Bronchial epithelial cell (primary cell): Measurements from ENCODE around the gene HOXD10. TPM values are rescaled to one million over a fixed set of nuclear protein-coding genes. Genes with fewer than 3 reads are reported as not detected.

Source experiments
- DNase-seq: peaks from one replicate; pipeline ENCODE4 v3.0.0-alpha.2; 2010; ENCODE audit warnings: low read depth
- FAIRE-seq: peaks from 2 replicates; lab custom pipeline; 2011; peaks lifted over from hg19 to GRCh38; lab: Jason Lieb, UNC
- H3K27me3 ChIP-seq: 2 replicates; pipeline ENCODE4 v1.5.1; 2011; ENCODE audit warnings: low read length; ENCODE audit not compliant: control insufficient read depth, insufficient read depth
- H3K36me3 ChIP-seq: 2 replicates; pipeline ENCODE4 v1.5.1; 2011; ENCODE audit warnings: low read length; ENCODE audit not compliant: control insufficient read depth, insufficient read depth
- H3K4me3 ChIP-seq: 2 replicates; pipeline ENCODE4 v1.5.1; 2011; ENCODE audit warnings: mild to moderate bottlenecking, low read depth, low read length, control low read depth
- total RNA-seq: library from RNA; depleted of rRNA; stranded (reverse); fragments of >200 nt; gene quantifications from 2 replicates; pipeline ENCODE4 v1.2.1, GENCODE V29; 2014
- TF ChIP-seq, protein P1 (sequence below): IDR thresholded peaks from 2 replicates; pipeline ENCODE4 v1.5.1; 2011; ENCODE audit warnings: mild to moderate bottlenecking, moderate library complexity, low read length, control low read depth, inconsistent platforms; ENCODE audit not compliant: insufficient read depth, severe bottlenecking

Gene HOXD10
- total RNA-seq, 1 donor from 2014 or later, result not detected

DNA sequence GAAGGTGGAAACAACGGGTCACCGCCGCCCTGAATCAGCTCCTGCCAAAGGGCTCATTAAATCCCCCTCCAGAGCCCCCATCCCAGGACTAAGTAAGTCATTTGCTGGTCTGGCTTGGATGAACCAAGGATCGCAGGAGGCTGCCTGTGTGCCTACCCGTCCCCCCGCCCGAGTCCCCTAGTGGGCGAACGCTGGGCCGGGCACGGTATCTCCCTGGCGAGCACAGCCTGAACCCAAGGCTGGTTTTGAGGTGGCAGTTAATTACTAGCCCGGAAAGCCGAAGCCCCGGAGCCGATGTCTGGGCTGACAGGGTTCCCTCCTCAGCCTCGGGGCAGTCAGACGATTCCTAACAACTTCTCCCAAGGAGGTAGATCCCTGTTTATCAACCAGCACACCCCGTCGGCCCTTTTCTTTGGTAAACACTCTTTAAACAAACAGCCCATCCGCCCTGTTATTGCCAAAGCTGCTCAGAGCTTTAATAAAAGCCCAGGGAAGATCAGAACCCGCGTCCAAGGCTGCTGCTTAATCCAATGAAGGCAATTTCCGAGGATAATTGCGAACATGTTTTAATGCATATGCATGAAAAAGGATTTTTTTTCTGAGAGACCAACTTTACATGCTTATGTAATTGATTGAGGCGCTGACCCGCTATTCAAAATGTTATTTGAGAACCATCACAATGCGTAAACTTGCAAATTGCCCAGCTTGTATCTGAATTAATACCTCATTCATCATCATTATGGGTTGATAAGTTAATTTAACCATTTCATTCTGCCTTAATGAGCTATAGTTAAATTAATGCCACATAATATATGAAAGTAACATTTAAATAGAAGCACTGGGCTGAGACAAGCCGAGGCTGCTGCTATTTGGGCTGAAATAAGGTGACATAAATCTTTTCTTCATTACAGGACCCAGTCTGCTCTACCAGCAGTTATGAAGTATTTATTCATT lies 43.4 kb upstream of the HOXD10 start:
- FAIRE-seq, result no peak
- Histone ChIP-seq H3K4me3 (no peak overlapping the region), H3K36me3 (no peaks in the 10 kb centered on the region), H3K27me3 (peaks cover 65% of the 10 kb centered on the region)
- TF ChIP-seq, protein P1, sequence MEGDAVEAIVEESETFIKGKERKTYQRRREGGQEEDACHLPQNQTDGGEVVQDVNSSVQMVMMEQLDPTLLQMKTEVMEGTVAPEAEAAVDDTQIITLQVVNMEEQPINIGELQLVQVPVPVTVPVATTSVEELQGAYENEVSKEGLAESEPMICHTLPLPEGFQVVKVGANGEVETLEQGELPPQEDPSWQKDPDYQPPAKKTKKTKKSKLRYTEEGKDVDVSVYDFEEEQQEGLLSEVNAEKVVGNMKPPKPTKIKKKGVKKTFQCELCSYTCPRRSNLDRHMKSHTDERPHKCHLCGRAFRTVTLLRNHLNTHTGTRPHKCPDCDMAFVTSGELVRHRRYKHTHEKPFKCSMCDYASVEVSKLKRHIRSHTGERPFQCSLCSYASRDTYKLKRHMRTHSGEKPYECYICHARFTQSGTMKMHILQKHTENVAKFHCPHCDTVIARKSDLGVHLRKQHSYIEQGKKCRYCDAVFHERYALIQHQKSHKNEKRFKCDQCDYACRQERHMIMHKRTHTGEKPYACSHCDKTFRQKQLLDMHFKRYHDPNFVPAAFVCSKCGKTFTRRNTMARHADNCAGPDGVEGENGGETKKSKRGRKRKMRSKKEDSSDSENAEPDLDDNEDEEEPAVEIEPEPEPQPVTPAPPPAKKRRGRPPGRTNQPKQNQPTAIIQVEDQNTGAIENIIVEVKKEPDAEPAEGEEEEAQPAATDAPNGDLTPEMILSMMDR, result no peak
- no peak for DNase-seq

DNA sequence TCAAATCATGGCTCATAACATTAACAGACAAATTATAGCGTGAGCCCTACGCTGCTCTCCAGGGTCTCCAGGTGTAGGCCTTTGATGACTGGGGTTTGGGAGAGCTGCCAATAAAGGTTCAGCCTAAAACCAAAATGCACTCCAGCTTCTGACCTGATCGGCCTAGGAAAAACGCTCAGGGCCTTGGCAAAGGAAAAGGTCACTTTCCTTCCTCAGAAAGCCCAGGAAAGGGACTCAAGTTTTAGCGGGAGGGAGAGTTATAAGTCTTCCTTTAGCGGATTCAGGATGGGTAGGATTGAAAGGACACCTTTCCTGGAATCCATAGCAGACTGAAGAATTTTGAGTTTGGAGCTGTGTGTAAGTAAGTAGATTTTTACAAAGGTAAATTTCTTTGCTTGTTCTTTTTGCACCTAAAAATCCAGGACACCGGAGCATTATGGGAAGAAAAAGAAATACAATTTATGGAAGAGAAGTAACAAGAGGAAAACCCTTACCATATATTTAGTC lies 41.6 kb upstream of the HOXD10 start:
- Histone ChIP-seq H3K27me3 (peaks cover 68% of the 10 kb centered on the region), H3K4me3 (no peak overlapping the region), H3K36me3 (no peaks in the 10 kb centered on the region)
- TF ChIP-seq, protein P1, result no peak
- DNase-seq (no peak), FAIRE-seq (no peak)

DNA sequence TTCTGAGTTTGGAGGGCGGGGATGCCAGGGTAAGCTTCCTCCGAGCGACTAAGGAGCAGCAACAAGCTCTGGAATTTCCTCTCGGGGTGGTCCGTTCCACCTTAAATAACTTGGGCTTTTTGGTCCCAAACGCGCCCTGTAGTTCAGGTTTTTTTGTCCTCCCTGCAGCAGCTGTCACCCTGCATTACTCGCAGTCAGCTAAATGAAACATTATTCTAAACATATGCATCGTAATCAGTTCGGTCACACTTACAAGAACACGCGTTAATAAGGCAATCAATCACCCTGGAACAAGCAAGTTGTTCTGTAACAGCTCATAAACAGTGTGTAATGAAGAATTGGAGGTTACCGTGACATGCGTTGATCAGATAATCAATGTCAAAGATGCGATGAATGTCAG lies 41.1 kb upstream of the HOXD10 start:
- FAIRE-seq, result no peak
- Histone ChIP-seq H3K4me3 (no peak overlapping the region), H3K36me3 (no peaks in the 10 kb centered on the region), H3K27me3 (peaks cover 67% of the 10 kb centered on the region)
- TF ChIP-seq, protein P1, result no peak
- no peak for DNase-seq

DNA sequence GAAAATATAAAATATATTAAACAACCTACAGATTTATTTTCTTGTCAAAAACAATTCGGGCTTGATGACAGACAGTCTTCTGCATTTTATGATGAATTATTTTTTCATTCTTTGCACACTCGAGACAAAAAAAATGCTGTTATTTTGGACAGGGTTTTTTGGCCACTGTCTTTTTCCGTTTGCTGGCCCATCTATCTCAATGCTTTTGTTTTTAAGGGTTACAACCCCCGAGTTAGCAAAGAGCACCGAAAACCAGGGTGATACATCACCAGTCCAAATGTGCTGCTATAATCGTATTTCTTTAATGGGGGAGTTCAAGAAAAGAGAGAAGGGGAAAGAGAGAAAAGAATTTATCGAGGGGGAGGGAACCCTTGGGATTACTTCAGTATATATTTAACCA lies 40.5 kb upstream of the HOXD10 start:
- no peak for FAIRE-seq
- peaks cover 70% of the 10 kb centered on the region for H3K27me3 ChIP-seq
- TF ChIP-seq, protein P1, result no peak
- no peak for DNase-seq
- H3K36me3 ChIP-seq, result no peaks in the 10 kb centered on the region
- H3K4me3 ChIP-seq, result no peak overlapping the region

DNA sequence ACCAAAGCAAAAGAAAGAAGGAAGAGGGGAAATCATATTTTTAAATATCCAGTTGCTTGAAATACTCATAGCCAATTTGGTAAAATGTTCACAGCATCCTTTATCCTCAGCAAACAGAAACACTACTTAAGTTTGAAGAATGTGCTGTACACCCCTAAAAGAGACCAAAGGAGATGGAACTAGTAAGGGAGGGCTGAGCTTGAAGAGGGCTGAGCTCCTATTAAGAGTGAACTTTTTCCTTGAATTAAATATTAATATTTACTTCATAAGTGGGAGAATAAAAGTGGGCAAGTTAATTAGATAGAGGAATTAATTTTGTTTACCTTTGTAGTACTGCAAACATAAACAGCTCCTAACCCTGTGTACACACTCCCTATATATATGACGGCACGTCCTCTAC lies 39.8 kb upstream of the HOXD10 start:
- FAIRE-seq (no peak), DNase-seq (no peak)
- Histone ChIP-seq H3K4me3 (no peak overlapping the region), H3K27me3 (peaks cover 70% of the 10 kb centered on the region), H3K36me3 (no peaks in the 10 kb centered on the region)
- TF ChIP-seq, protein P1, result no peak
